ENCODE results near the gene MLXIPL.

The MLXIPL gene

GRCh38 chr7:73602721-73603651, 21.3 kb downstream of the MLXIPL start:
- Histone ChIP-seq H3K27me3 (ENCODE audit: control insufficient read depth in 1 of 2, insufficient read depth in 2 of 2, low read length in 2 of 2) (peaks cover 0 to 3% of the 10 kb centered on the region in 2 donors), H3K4me3 (ENCODE audit: low read depth in 1 of 2, low read length in 2 of 2) (no peak overlapping the region)

GRCh38 chr7:73599916-73600315, 24.4 kb downstream of the MLXIPL start:
- no peak overlapping the region for H3K27ac ChIP-seq (ENCODE audit: low read depth, low read length)
- H3K9me3 ChIP-seq (ENCODE audit: control insufficient read depth in 1 of 2, low read length in 2 of 2), result no peaks in the 10 kb centered on the region
- no peaks in the 10 kb centered on the region for H3K27me3 ChIP-seq (ENCODE audit: control insufficient read depth in 1 of 2, insufficient read depth in 2 of 2, low read length in 2 of 2)
- no peaks in the 10 kb centered on the region for H3K36me3 ChIP-seq (ENCODE audit: control insufficient read depth in 1 of 2, insufficient read depth in 2 of 2, low read length in 2 of 2)
- no peak overlapping the region for H3K9ac ChIP-seq (ENCODE audit: low read depth in 1 of 2, low read length in 2 of 2)
- no peaks in the 10 kb centered on the region for H3K4me1 ChIP-seq (ENCODE audit: control insufficient read depth in 1 of 2, insufficient read depth in 2 of 2, low read length in 2 of 2)
- H3K4me3 ChIP-seq (ENCODE audit: low read depth in 1 of 2, low read length in 2 of 2), result no peak overlapping the region

More at GRCh38 chr7:73602721-73603651, 21.3 kb downstream of the MLXIPL start:
- Histone ChIP-seq H3K9me3 (ENCODE audit: control insufficient read depth in 1 of 2, low read length in 2 of 2) (no peaks in the 10 kb centered on the region), H3K36me3 (ENCODE audit: control insufficient read depth in 1 of 2, insufficient read depth in 2 of 2, low read length in 2 of 2) (no peaks in the 10 kb centered on the region), H3K4me1 (ENCODE audit: control insufficient read depth in 1 of 2, insufficient read depth in 2 of 2, low read length in 2 of 2) (no peaks in the 10 kb centered on the region), H3K27ac (ENCODE audit: low read depth, low read length) (no peak overlapping the region), H3K9ac (ENCODE audit: low read depth in 1 of 2, low read length in 2 of 2) (no peak overlapping the region)

GRCh38 chr7:73599151-73599882, 25.0 kb downstream of the MLXIPL start:
- Histone ChIP-seq H3K27me3 (ENCODE audit: control insufficient read depth in 1 of 2, insufficient read depth in 2 of 2, low read length in 2 of 2) (no peaks in the 10 kb centered on the region), H3K9ac (ENCODE audit: low read depth in 1 of 2, low read length in 2 of 2) (no peak overlapping the region), H3K9me3 (ENCODE audit: control insufficient read depth in 1 of 2, low read length in 2 of 2) (no peaks in the 10 kb centered on the region), H3K4me3 (ENCODE audit: low read depth in 1 of 2, low read length in 2 of 2) (no peak overlapping the region), H3K4me1 (ENCODE audit: control insufficient read depth in 1 of 2, insufficient read depth in 2 of 2, low read length in 2 of 2) (no peaks in the 10 kb centered on the region), H3K27ac (ENCODE audit: low read depth, low read length) (no peak overlapping the region), H3K36me3 (ENCODE audit: control insufficient read depth in 1 of 2, insufficient read depth in 2 of 2, low read length in 2 of 2) (no peaks in the 10 kb centered on the region)

- Histone ChIP-seq H3K4me3 (ENCODE audit: low read depth in 1 of 2, low read length in 2 of 2) (no peak overlapping the region), H3K27me3 (ENCODE audit: control insufficient read depth in 1 of 2, insufficient read depth in 2 of 2, low read length in 2 of 2) (no peaks in the 10 kb centered on the region)
Measured at GRCh38 chr7:73597978-73598782, 26.1 kb downstream of the MLXIPL start.

GRCh38 chr7:73596191-73597065, 27.9 kb downstream of the MLXIPL start:
- Histone ChIP-seq H3K36me3 (ENCODE audit: control insufficient read depth in 1 of 2, insufficient read depth in 2 of 2, low read length in 2 of 2) (no peaks in the 10 kb centered on the region), H3K4me1 (ENCODE audit: control insufficient read depth in 1 of 2, insufficient read depth in 2 of 2, low read length in 2 of 2) (no peaks in the 10 kb centered on the region), H3K9me3 (ENCODE audit: control insufficient read depth in 1 of 2, low read length in 2 of 2) (no peaks in the 10 kb centered on the region), H3K27me3 (ENCODE audit: control insufficient read depth in 1 of 2, insufficient read depth in 2 of 2, low read length in 2 of 2) (no peaks in the 10 kb centered on the region), H3K4me3 (ENCODE audit: low read depth in 1 of 2, low read length in 2 of 2) (no peak overlapping the region), H3K9ac (ENCODE audit: low read depth in 1 of 2, low read length in 2 of 2) (no peak overlapping the region), H3K27ac (ENCODE audit: low read depth, low read length) (no peak overlapping the region)

More at GRCh38 chr7:73597978-73598782, 26.1 kb downstream of the MLXIPL start:
- no peak overlapping the region for H3K27ac ChIP-seq (ENCODE audit: low read depth, low read length)
- no peak overlapping the region for H3K9ac ChIP-seq (ENCODE audit: low read depth in 1 of 2, low read length in 2 of 2)
- H3K9me3 ChIP-seq (ENCODE audit: control insufficient read depth in 1 of 2, low read length in 2 of 2), result no peaks in the 10 kb centered on the region
- H3K4me1 ChIP-seq (ENCODE audit: control insufficient read depth in 1 of 2, insufficient read depth in 2 of 2, low read length in 2 of 2), result no peaks in the 10 kb centered on the region
- H3K36me3 ChIP-seq (ENCODE audit: control insufficient read depth in 1 of 2, insufficient read depth in 2 of 2, low read length in 2 of 2), result no peaks in the 10 kb centered on the region

- H3K4me3 ChIP-seq (ENCODE audit: low read depth in 1 of 2, low read length in 2 of 2), result no peak overlapping the region
- H3K9ac ChIP-seq (ENCODE audit: low read depth in 1 of 2, low read length in 2 of 2), result no peak overlapping the region
- H3K4me1 ChIP-seq (ENCODE audit: control insufficient read depth in 1 of 2, insufficient read depth in 2 of 2, low read length in 2 of 2), result no peaks in the 10 kb centered on the region
- H3K36me3 ChIP-seq (ENCODE audit: control insufficient read depth in 1 of 2, insufficient read depth in 2 of 2, low read length in 2 of 2), result no peaks in the 10 kb centered on the region
- no peak overlapping the region for H3K27ac ChIP-seq (ENCODE audit: low read depth, low read length)
- no peaks in the 10 kb centered on the region for H3K9me3 ChIP-seq (ENCODE audit: control insufficient read depth in 1 of 2, low read length in 2 of 2)
- H3K27me3 ChIP-seq (ENCODE audit: control insufficient read depth in 1 of 2, insufficient read depth in 2 of 2, low read length in 2 of 2), result no peaks in the 10 kb centered on the region
Measured at GRCh38 chr7:73595358-73595757, 29.0 kb downstream of the MLXIPL start.

- Histone ChIP-seq H3K9ac (ENCODE audit: low read depth in 1 of 2, low read length in 2 of 2) (no peak overlapping the region), H3K27ac (ENCODE audit: low read depth, low read length) (no peak overlapping the region)
Measured at GRCh38 chr7:73593207-73594045, 30.9 kb downstream of the MLXIPL start.

GRCh38 chr7:73586911-73587310, 37.4 kb downstream of the MLXIPL start:
- no peak overlapping the region for H3K27ac ChIP-seq (ENCODE audit: low read depth, low read length)
- no peak overlapping the region for H3K4me3 ChIP-seq (ENCODE audit: low read depth in 1 of 2, low read length in 2 of 2)
- no peaks in the 10 kb centered on the region for H3K36me3 ChIP-seq (ENCODE audit: control insufficient read depth in 1 of 2, insufficient read depth in 2 of 2, low read length in 2 of 2)
- peaks cover 0 to 4% of the 10 kb centered on the region in 2 donors for H3K4me1 ChIP-seq (ENCODE audit: control insufficient read depth in 1 of 2, insufficient read depth in 2 of 2, low read length in 2 of 2)
- H3K9ac ChIP-seq (ENCODE audit: low read depth in 1 of 2, low read length in 2 of 2), result no peak overlapping the region
- no peaks in the 10 kb centered on the region for H3K27me3 ChIP-seq (ENCODE audit: control insufficient read depth in 1 of 2, insufficient read depth in 2 of 2, low read length in 2 of 2)
- H3K9me3 ChIP-seq (ENCODE audit: control insufficient read depth in 1 of 2, low read length in 2 of 2), result no peaks in the 10 kb centered on the region

More at GRCh38 chr7:73593207-73594045, 30.9 kb downstream of the MLXIPL start:
- H3K27me3 ChIP-seq (ENCODE audit: control insufficient read depth in 1 of 2, insufficient read depth in 2 of 2, low read length in 2 of 2), result no peaks in the 10 kb centered on the region
- no peaks in the 10 kb centered on the region for H3K4me1 ChIP-seq (ENCODE audit: control insufficient read depth in 1 of 2, insufficient read depth in 2 of 2, low read length in 2 of 2)
- no peaks in the 10 kb centered on the region for H3K36me3 ChIP-seq (ENCODE audit: control insufficient read depth in 1 of 2, insufficient read depth in 2 of 2, low read length in 2 of 2)
- H3K4me3 ChIP-seq (ENCODE audit: low read depth in 1 of 2, low read length in 2 of 2), result no peak overlapping the region
- H3K9me3 ChIP-seq (ENCODE audit: control insufficient read depth in 1 of 2, low read length in 2 of 2), result no peaks in the 10 kb centered on the region
